Heart left ventricle (tissue), 13 donors: ENCODE measurements around the gene DTWD2.
"Not testable (repeated sequence)": the region's sequence is repeated elsewhere in the genome, so short reads cannot be mapped to it uniquely, and the experiment has no call there.

Experiments used
- POLR2A ChIP-seq, 2 donors: fragments of 450-650 bp; IDR thresholded peaks; one replicate each; pipeline ENCODE4 v1.6.1; 2017; ENCODE audit warnings: antibody characterized with exemption in 2 of 2, mild to moderate bottlenecking in 2 of 2, moderate library complexity in 2 of 2
- TF ChIP-seq, protein P1 (sequence below), 12 donors: fragments of 200-600 bp; sonication (generic) in 4 of 12; IDR thresholded peaks; one replicate each; pipeline versions ENCODE4 v1.5.0 to v1.8.0; 2018 to 2022; ENCODE audit warnings: antibody characterized with exemption in 12 of 12, mild to moderate bottlenecking in 5 of 12
- donor health status: ischemic (EF 13 %, LVEDD 7.1; RV severe dilation, severe dysfunction).
- donor health status: DM: no; HTN: yes; CAD: no.
- donor health status: DM: no; HTN: no; CAD: no.
- donor health status: ischemic (EF 25% LVEDD 6.9; RV normal size, moderate dysfunction).
- donor health status: ischemic (EF 25% LVEDD 5.7; RV mildly dilated, moderate dysfunction).
- donor health status: ischemic (EF 35%, LVEDD 5.7; RV mildly dilated, moderate dysfunction).
- donor health status: nonischemic (EF 11% LVEDD 7.7; RV severe dilation, severe dysfunction).
- donor health status: DM: yes; HTN: yes; CAD: no.
- donor health status: PGD.
- donor health status: ischemic (EF 29% LVEDD 5.4; RV normal size, mild dysfunction).
- donor health status: nonischemic (EF 23%, LVEDD 6.1; RV moderate dilation, normal function).

DNA sequence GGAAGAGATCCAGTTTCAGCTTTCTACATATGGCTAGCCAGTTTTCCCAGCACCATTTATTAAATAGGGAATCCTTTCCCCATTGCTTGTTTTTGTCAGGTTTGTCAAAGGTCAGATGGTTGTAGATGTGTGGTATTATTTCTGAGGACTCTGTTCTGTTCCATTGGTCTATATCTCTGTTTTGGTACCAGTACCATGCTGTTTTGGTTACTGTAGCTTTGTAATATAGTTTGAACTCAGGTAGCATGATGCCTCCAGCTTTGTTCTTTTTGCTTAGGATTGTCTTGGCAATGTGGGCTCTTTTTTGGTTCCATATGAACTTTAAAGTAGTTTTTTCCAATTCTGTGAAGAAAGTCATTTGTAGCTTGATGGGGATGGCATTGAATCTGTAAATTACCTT lies 4.8 kb upstream of the DTWD2 start:
- TF ChIP-seq, protein P1, sequence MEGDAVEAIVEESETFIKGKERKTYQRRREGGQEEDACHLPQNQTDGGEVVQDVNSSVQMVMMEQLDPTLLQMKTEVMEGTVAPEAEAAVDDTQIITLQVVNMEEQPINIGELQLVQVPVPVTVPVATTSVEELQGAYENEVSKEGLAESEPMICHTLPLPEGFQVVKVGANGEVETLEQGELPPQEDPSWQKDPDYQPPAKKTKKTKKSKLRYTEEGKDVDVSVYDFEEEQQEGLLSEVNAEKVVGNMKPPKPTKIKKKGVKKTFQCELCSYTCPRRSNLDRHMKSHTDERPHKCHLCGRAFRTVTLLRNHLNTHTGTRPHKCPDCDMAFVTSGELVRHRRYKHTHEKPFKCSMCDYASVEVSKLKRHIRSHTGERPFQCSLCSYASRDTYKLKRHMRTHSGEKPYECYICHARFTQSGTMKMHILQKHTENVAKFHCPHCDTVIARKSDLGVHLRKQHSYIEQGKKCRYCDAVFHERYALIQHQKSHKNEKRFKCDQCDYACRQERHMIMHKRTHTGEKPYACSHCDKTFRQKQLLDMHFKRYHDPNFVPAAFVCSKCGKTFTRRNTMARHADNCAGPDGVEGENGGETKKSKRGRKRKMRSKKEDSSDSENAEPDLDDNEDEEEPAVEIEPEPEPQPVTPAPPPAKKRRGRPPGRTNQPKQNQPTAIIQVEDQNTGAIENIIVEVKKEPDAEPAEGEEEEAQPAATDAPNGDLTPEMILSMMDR (IDR thresholded peaks at IDR 0.05), result not testable (repeated sequence)
- not testable (repeated sequence) for TF ChIP-seq POLR2A (IDR thresholded peaks at IDR 0.05)
